ENCODE results near the gene MEGF11.
"Not testable (repeated sequence)": the region's sequence is repeated elsewhere in the genome, so short reads cannot be mapped to it uniquely, and the experiment has no call there.

MEGF11 gene

GRCh38 chr15:65907661-65908060 lies 345.9 kb downstream of the MEGF11 start:
- DNase-seq = no peak

GRCh38 chr15:65906396-65906795 lies 347.2 kb downstream of the MEGF11 start:
- no peak for DNase-seq

- no peak for DNase-seq
These were observed 349.2 kb downstream of the MEGF11 start for GRCh38 chr15:65904301-65904700.

DNA sequence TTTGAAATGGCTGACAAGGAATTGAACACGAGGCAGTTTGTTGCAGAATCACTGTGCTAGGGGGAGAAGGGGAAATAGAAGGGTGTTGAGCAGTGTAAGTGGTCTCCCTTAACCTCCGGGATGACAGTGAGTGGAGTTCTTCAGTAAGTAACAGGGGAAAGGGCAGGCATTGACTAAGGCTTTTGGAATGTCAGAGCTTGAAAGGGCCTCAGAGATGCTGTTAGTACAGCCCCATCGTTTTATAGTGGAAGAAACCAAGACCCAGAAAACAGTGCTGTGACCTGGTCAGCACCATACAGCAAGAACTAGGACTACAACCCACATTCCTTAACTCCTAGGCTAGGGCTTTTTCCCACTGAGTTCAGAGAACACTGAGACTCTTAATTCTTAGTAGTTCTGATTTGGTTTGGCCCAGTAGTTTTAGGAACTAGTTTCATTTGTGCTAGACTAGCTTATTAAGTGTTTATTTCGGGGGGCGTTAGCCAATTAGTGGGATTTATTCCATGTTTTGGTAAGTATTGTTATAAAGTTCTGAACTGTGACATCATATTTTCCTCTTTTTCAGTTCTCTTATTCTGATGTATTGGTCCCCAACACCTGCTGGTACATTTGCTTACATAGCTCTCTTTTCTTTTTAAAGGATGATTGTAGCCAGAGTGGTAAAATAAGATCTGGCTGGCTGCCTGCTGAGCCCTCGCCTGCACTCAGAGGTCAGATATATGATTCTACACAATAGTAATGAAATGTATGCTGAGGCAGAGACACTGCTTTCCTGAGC lies 350.1 kb downstream of the MEGF11 start:
- DNase-seq = no peak

- no peak for DNase-seq
These were observed 351.2 kb downstream of the MEGF11 start for GRCh38 chr15:65902373-65902772.

DNA sequence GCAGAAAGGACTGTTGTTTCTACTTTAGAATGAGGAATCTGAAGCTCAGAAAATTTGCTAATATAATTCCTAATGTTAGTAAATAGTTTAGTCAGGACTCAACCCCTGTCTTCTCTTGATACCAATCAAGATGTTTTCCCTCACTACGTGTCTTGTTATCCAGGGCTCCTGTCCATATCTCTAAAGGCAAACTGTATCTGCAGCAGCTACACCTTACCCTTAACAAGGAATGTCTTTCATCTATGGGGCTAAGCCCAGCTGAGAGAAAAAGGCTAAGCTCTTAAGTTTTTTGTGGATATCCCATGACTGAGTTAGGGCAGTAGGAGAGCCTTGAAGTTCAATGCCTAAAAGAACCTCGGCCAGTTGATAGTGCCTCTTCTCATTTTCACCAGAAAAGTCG lies 351.7 kb downstream of the MEGF11 start:
- DNase-seq = no peak

GRCh38 chr15:65901336-65901735 lies 352.2 kb downstream of the MEGF11 start:
- DNase-seq = no peak

- no peak for DNase-seq
These were observed 353.1 kb downstream of the MEGF11 start for GRCh38 chr15:65900488-65900887.

GRCh38 chr15:65896236-65896635 lies 357.3 kb downstream of the MEGF11 start:
- DNase-seq = no peak

GRCh38 chr15:65893060-65893459 lies 360.5 kb downstream of the MEGF11 start:
- DNase-seq = no peak

DNA sequence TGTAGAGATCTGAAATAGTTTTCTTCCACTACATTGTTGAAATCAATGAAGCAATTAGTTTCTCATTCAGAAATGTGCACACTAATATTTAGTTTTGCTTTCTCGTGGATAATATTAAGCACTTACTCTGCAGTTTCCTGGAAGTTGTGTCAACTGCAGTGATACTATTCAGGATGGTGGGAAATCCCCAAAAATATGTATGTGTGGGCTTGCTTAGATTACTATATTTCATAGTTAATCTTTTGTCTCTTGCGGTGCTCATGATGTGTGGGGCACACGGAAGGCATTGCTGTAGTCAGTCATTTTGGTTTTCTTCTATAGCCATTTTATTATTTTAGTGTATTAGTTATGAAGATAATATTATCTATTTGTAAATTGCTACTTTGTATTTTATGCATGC lies 364.6 kb downstream of the MEGF11 start:
- DNase-seq = no peak

GRCh38 chr15:65887565-65887964 lies 366.0 kb downstream of the MEGF11 start:
- DNase-seq = no peak

DNA sequence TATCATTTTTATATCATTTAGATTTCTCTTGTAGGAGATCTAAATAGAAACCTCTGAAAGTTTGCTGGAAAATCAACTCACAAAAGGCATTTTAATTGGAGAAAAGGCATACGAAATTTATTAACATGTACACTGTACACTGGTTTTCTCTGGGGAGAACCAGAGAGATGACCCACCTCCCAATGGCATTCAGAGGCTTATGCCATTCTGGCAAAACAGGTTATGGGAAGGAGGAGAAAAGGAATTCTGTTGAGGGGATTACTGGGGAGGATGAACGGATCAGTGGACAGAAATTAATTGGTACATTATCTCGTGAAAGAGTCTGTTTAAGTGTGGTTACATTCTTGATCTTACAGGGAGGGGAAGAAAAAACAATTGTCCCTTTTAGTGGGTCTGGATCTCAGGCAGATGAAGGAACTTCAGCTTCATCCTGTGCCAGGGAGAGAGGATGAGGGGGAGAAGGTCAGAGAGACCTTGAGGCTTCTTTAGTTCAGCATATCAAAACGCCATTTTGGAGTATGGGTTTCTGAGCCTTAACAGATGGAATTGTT lies 367.8 kb downstream of the MEGF11 start:
- DNase-seq = no peak

DNA sequence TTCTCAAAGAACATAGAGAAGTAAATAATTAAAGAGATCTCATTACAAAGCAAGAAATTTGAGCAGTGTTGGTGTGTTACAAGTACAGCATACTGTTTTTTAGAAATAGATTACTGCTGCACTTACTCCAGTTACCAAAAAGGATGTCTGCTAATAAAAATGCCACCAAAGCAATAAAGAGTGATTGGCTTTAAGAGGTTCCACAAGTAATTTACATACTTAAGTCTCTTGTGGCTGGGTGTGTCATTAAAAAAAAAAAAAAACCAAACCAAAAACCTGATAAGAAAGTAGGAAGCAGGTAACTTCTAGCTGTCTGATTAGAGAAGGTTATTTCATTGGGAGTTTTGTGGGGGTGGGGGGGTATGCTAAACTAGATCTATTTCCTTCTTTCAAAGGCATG lies 369.0 kb downstream of the MEGF11 start:
- DNase-seq = no peak

- DNase-seq = no peak
These were observed 370.0 kb downstream of the MEGF11 start for GRCh38 chr15:65883571-65883970.

DNA sequence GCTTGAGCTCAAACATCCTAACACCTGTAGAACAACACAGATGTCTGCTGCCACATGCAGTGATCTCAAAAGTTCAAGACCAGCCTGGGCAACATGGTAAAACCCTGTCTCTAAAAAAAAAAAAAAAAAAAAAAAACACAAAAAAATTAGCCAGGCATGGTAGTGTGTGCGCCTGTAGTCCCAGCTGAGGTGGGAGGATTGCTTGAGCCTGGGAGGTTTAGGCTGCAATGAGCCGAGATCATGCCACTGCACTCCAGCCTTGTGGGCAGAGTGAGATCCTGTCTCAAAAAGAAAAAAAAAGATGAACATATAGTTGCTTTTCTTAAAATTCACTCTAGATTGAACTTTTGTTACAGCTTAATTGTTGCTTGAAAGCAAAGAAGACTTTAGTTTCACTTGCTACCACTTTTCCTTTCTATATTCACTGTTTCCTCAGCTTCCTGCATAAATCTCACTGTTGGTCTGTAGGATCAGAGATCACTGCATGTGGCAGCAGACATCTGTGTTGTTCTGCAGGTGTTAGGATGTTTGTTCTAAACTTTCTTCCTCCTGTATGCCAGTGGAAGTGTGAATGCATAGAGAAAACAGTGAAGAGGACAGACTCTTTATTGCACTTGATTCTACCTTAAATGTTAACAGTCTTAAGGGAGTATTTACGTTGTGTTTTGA lies 371.6 kb downstream of the MEGF11 start:
- DNase-seq = no peak

DNA sequence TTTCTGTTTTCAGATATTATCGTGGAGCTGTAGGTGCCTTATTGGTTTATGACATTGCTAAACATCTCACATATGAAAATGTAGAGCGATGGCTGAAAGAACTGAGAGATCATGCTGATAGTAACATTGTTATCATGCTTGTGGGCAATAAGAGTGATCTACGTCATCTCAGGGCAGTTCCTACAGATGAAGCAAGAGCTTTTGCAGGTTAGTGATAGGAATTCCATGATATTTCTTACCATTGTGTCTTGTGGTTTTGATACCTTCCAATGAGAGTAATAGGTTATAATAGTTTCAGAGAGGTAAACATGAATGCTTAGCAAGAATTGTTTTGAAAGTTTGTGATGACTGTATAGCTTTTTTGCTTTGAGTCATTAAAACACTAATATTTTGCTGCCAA lies 375.8 kb downstream of the MEGF11 start:
- DNase-seq = no peak

GRCh38 chr15:65875458-65875857 lies 378.1 kb downstream of the MEGF11 start:
- no peak for DNase-seq

DNA sequence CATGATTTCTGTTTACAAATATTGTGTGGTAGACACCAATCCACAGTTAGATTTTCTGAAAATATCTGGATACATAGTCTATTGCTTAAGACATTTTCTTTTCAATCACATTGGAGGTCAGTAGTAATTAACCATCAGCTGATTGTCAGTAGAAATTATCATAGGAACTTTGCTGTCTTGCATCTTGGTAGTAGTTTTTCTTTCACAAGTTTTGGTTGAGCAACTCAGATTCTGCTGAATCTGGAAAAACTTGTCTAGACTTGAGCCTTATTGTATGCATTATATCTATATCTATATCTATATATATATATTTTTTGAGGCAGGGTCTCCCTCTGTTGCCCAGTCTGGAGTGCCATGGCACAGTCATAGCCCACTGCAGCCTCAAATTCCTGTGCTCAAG lies 380.3 kb downstream of the MEGF11 start:
- no peak for DNase-seq

- not testable (repeated sequence) for DNase-seq
These were observed 381.0 kb downstream of the MEGF11 start for GRCh38 chr15:65872596-65872995.

GRCh38 chr15:65871886-65872285 lies 381.7 kb downstream of the MEGF11 start:
- DNase-seq = not testable (repeated sequence)

DNA sequence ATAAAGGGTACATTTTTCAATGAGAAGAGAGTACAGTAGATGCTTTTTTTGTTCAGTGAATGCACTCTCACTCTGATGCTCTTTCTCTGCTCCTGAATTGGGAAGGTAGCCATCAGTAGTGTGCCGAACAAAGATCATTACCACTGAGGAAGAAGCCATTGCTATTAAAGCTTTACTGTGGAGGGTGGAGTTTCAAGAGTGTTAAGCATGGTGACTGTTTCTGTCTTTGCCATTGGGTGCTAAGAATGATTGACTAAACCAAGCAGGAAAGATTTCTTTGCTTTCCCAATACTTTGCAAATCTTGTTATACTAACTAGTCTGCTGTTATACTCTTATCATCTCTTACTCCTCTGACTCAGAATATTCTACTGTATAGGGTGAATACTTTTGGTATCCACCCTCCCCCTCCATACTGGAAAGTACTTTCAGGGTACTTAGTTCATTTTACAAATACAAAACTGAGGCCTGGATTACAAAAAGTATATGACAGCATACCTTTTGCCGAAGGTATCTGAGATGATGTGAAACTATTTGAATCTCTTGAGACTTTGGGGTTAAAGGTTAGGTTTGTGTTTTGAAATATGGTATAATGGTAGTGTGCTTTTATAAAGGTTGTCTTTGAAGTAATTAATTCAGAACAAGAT lies 382.5 kb downstream of the MEGF11 start:
- DNase-seq = peak; percentile 31

GRCh38 chr15:65869954-65870871 lies 383.3 kb downstream of the MEGF11 start:
- DNase-seq = peak; percentile 37
